NT2/D1 (cell line): ENCODE data around the gene PLIN4.

ENCODE experiments used
- DNase-seq: peaks from one replicate; pipeline ENCODE4 v3.0.0-alpha.2; 2011; ENCODE audit warnings: low read depth, low spot score
- H3K27me3 ChIP-seq: 2 replicates; pipeline ENCODE4 v1.6.0; 2011; ENCODE audit warnings: mild to moderate bottlenecking; ENCODE audit not compliant: insufficient read length, insufficient read depth
- H3K36me3 ChIP-seq: 2 replicates; pipeline ENCODE4 v1.6.1; 2011; ENCODE audit warnings: mild to moderate bottlenecking, low read length, mixed read lengths; ENCODE audit not compliant: insufficient read depth, insufficient read length
- H3K4me1 ChIP-seq: 2 replicates; pipeline ENCODE4 v1.5.1; 2011; ENCODE audit not compliant: insufficient read depth, insufficient read length
- H3K4me3 ChIP-seq: 2 replicates; pipeline ENCODE4 v1.5.1; 2011; ENCODE audit warnings: low read depth; ENCODE audit not compliant: insufficient read length
- H3K9ac ChIP-seq: 2 replicates; pipeline ENCODE4 v1.6.0; 2011; ENCODE audit warnings: low read depth; ENCODE audit not compliant: insufficient read length
- H3K9me3 ChIP-seq: 2 replicates; pipeline ENCODE4 v1.5.1; 2011; ENCODE audit warnings: mild to moderate bottlenecking, low read length; ENCODE audit not compliant: insufficient read depth
- SUZ12 ChIP-seq: IDR thresholded peaks from 2 replicates; pipeline ENCODE4 v1.6.1; 2011; ENCODE audit not compliant: insufficient read length, insufficient read depth; ENCODE audit errors: extremely low read depth
- YY1 ChIP-seq: IDR thresholded peaks from 2 replicates; pipeline ENCODE4 v1.6.1; 2011; ENCODE audit not compliant: insufficient read length, insufficient read depth
- ZNF274 ChIP-seq: IDR thresholded peaks from 2 replicates; pipeline ENCODE4 v1.6.1; 2011; ENCODE audit warnings: mild to moderate bottlenecking, low read depth, low read length

Gene PLIN4

DNA sequence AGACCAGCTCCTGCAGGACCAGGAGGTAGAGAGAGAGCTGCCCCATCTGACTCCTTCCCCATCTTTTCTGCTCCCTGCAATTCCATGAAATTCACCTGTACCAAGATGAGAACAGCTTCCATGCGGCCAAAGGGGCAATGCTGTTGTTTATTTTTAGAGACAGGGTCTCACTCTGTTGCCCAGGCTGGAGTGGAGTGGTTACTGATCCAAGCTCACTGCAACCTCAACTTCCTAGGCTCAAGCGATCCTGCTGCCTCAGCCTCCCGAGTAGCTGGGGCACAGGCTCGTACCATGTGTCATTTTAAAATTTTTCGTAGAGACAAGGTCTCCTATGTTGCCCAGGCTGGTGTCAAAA is 3.6 kb upstream of the PLIN4 start:
- Histone ChIP-seq H3K4me1 (peaks cover 8% of the 10 kb centered on the region), H3K36me3 (no peaks in the 10 kb centered on the region), H3K4me3 (no peak overlapping the region), H3K27me3 (peaks cover 26% of the 10 kb centered on the region), H3K9ac (no peak overlapping the region), H3K9me3 (no peaks in the 10 kb centered on the region)
- DNase-seq: no peak
- TF ChIP-seq SUZ12 (no peak), ZNF274 (no peak), YY1 (no peak)

DNA sequence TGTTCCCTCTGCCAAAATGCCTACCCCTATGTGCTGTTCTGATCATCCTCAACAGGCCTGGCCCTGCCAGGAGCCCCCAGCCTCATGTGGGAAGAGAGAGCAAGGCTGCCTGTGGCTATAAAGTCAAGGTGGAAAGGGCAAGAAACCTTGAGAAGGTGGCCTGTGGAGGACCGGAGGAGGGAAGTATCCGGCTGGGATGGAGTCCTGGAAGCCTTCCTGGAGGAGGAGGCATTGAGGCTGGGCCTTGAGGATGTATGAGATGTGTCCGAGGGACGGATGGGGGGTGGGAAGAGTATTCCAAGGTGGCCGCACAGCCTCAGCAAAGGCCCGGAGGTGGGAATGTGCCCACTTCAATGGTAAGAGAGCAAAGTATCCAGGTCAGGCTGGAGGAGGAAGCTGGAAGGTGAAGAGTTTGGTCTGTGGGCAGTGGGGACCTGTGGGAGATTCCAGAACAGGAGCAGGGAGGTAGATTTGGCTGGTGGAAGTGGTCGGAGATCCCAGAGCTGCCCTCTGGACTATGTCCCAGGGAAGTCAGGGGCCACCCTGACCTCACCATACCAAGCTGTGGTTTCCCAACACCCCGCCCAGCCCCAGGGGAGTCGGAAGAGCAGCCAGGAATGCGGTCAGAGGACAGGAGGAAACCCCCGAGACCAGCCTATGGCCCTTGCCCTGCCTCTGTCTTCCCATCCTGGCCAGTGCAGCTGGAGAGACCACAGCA is 3.0 kb upstream of the PLIN4 start:
- Histone ChIP-seq H3K36me3 (no peaks in the 10 kb centered on the region), H3K4me3 (no peak overlapping the region), H3K9me3 (no peaks in the 10 kb centered on the region), H3K4me1 (peaks cover 8% of the 10 kb centered on the region), H3K9ac (no peak overlapping the region), H3K27me3 (peaks cover 28% of the 10 kb centered on the region)
- TF ChIP-seq SUZ12 (no peak), YY1 (no peak), ZNF274 (no peak)
- no peak for DNase-seq

DNA sequence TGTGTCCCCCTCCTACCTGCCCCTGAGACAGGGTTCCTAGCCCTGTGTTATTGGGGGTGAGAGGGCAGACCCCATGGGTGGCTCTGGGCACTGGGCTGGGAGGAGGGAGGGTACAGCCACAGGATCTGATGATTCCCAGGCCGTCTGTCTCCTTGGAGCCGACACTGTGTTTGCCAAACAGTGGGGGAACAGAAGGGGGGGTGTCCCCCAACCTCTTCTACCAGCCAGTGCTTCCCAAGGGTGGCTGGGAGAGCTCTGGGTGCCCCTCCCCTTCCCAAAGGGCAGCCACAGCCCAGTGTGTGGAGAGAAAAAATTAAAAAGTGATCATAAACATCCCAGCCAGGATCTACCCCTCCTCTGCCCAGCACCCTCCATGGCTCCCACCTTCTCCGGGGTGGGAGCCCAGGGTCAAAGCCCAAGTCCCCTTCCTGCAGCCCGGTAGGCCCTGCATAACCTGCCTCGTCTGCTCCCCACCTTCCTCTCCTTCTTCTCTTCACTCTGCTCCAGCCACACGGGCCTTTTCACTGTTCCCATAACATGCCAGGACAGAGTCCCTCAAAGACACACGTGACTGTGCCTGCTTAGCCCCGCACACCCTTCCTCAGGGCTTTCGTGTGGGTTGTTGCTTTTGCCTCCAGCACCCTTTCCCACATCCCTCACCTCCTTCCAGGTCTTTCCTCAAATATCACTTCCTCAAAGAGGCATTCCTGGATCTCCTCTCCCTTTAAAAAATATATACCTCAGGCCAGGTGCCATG is 1.4 kb upstream of the PLIN4 start:
- H3K9me3 ChIP-seq: no peaks in the 10 kb centered on the region
- H3K27me3 ChIP-seq: peaks cover 32% of the 10 kb centered on the region
- TF ChIP-seq SUZ12 (no peak), YY1 (no peak), ZNF274 (no peak)
- H3K4me3 ChIP-seq: no peak overlapping the region
- no peak for DNase-seq
- H3K4me1 ChIP-seq: peaks cover 8% of the 10 kb centered on the region
- no peaks in the 10 kb centered on the region for H3K36me3 ChIP-seq
- H3K9ac ChIP-seq: no peak overlapping the region

DNA sequence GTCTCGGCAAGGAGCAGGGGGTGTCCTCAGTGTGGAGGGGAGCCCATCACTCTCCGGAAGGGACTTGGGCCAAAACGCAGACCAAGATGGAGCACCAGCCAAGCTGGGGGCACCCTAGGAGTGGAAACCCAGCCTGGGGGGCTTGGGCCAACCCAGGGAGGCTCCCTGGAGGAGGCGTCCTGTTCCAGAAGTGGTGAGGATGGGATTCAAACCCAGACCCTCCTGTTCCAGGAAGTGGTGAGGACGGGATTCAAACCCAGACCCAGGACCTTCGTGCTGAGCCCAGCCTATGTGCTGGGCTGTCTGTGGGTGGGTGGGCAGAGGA is 848 bp upstream of the PLIN4 start:
- Histone ChIP-seq H3K9ac (no peak overlapping the region), H3K36me3 (no peaks in the 10 kb centered on the region), H3K27me3 (peaks cover 32% of the 10 kb centered on the region), H3K9me3 (no peaks in the 10 kb centered on the region), H3K4me1 (peaks cover 8% of the 10 kb centered on the region), H3K4me3 (no peak overlapping the region)
- TF ChIP-seq YY1: no peak
- no peak for DNase-seq

DNA sequence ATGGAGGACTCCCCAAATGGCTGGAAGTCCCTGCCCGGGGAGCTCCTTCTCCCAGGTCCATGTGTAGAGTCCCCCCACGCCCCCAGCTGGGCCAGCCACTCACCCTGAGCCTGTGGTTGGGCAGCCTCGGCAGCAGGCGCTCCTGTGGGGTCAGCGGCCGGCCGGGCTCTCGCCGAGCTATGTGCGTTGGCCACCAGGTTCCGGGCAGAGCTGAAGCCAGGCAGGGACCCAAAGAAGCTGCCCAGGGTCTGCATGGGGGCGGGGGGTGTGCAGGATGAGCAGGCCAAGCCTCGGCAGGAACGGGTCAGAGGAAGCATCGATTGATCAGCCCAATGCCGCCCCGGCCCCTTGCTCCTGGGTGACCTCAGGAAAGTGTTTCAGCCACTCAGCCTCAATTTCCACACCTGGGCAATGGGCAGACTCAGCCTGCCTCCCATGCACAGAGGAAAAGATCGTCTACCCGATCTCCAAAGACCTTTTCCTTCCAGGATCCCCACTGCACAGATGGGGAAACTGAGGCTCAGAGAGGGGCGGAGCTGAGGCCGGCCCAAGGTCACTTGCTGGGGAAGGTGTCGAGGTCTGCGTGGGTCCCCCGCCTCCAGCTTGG is 732 bp downstream of the PLIN4 start:
- H3K9me3 ChIP-seq: no peaks in the 10 kb centered on the region
- H3K27me3 ChIP-seq: peaks cover 33% of the 10 kb centered on the region
- TF ChIP-seq ZNF274 (no peak), YY1 (no peak), SUZ12 (no peak)
- no peaks in the 10 kb centered on the region for H3K36me3 ChIP-seq
- peak overlapping the region; percentile 4 for H3K9ac ChIP-seq
- DNase-seq: no peak
- H3K4me1 ChIP-seq: peaks cover 3% of the 10 kb centered on the region
- H3K4me3 ChIP-seq: no peak overlapping the region

DNA sequence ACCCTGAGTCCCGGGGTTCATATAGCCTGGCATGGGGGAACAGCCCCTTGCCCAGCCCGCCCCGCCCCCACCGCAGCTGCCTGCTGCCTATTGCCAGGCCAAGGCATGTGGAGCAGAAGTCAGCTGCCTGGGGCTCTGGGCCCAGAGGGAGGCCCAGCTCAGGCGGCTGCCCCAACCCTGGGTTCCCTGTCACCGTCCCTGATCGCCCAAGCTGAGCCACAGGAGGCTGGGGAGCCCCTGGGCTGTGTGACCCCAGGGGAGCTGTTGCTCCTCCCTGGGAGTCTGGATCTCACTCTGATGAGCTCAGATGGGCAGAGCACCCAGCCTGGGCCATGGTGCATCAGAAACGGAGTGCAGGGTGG is 1.4 kb downstream of the PLIN4 start:
- Histone ChIP-seq H3K9me3 (no peaks in the 10 kb centered on the region), H3K27me3 (peaks cover 38% of the 10 kb centered on the region), H3K9ac (peak overlapping the region; percentile 4), H3K36me3 (no peaks in the 10 kb centered on the region), H3K4me3 (no peak overlapping the region), H3K4me1 (peaks cover 3% of the 10 kb centered on the region)
- TF ChIP-seq SUZ12 (no peak), ZNF274 (no peak), YY1 (no peak)
- no peak for DNase-seq

DNA sequence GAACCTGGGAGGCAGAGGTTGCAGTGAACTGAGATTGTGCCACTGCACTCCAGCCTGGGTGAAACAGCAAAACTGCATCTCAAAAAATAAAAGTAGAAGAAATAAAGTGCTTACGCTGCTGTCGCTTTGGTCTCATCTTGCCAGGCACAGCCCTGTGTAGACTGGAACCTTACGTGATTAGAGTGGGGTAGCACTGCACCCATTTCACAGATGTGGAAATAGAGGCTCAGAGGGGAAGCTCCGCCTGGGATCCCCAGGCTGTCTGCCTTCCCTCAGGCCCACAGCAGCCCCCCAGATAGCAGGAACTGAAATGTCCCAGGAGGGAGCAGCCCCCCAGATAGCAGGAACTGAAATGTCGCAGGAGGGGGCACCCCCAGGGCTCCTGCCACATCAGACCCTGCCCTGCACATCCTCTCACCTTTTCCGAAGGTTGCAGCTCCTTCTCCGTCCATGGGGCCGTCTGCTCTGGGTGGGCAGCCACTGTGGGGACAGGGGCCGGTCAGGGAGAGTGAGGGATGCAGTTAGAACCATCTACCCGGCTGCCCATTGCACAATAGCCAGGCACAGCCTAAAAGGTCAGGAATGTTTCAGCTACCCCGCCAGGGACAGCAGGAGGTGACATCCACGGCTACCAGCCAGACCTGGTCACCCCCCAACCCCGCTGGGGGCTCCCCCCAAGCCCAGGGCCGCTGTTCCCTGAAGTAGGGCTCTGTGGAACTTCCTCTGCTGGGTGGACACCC is 1.9 kb downstream of the PLIN4 start:
- Histone ChIP-seq H3K36me3 (no peaks in the 10 kb centered on the region), H3K4me1 (peaks cover 3% of the 10 kb centered on the region), H3K9me3 (no peaks in the 10 kb centered on the region), H3K4me3 (no peak overlapping the region), H3K9ac (no peak overlapping the region), H3K27me3 (peaks cover 38% of the 10 kb centered on the region)
- DNase-seq: no peak
- TF ChIP-seq SUZ12 (no peak), ZNF274 (no peak), YY1 (no peak)
